Fibroblast of the aortic adventitia (primary cell): Measurements from ENCODE around the gene ZNF593OS. TPM values are rescaled to one million over a fixed set of nuclear protein-coding genes. Genes with fewer than 3 reads are reported as not detected.

Experiments used
- DNase-seq: peaks from one replicate; pipeline ENCODE4 v3.0.0-alpha.2; 2010; ENCODE audit warnings: low read depth
- H3K4me3 ChIP-seq: 2 replicates; pipeline ENCODE4 v1.5.1; 2011; ENCODE audit warnings: low read depth, mild to moderate bottlenecking, control low read depth, low read length, moderate library complexity
- total RNA-seq: library from RNA; depleted of rRNA; stranded (reverse); fragments of >200 nt; gene quantifications from 2 replicates; pipeline ENCODE4 v1.2.3, GENCODE V29; 2012; ENCODE audit warnings: low replicate concordance
- TF ChIP-seq, protein P1 (sequence below): IDR thresholded peaks from 2 replicates; pipeline ENCODE4 v1.5.1; 2011; ENCODE audit warnings: mild to moderate bottlenecking, low read length, control low read depth, inconsistent platforms; ENCODE audit not compliant: insufficient read depth

The ZNF593OS gene
- total RNA-seq, 1 donor: not detected

DNA sequence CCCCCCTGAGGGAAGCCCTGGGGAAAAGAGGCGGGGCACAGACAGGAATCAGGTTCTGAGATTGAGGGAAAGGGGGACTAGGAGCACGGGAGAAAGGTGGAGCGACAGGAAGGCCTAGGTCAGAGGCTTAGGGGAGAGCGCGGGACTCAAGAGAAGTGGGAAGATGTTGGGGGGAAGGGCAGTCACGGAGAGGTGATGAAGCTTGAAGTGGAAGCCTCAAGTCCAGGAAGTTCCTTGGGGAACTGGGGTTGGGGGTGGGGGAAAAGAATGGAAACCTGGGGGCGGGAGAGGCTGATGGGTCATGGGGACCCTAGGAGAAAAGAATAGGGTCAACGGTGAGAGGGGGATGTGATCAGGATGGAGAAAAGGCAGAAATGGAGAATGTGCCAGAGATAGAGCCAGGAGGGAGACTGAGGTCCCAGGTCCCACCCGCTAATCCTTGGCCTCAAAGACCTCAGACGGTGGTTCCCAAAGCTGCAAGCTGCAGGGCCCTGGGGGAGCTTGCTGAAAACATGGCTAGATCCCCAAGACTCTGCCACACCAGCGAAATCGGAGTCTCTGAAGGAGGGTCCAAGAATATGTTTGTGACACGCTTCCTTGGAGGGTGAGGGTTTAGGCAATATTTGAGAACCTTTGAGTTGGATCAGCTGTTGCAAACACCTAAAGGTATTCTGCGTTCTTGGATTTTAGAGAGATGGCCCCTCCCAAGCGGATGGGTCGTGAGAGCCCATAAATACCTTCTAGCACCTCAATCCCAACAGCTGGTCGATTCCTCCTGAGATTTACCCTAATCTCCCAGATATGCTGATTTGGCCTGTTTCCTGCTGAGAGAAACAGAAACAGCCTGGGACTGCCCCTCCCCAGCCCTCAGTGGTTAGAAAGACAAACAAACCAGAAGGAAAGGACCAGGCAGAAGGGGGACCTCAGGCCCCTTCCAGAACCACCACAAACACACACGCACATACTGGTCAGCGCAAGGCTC, 6.5 kb downstream of the ZNF593OS start:
- TF ChIP-seq, protein P1, sequence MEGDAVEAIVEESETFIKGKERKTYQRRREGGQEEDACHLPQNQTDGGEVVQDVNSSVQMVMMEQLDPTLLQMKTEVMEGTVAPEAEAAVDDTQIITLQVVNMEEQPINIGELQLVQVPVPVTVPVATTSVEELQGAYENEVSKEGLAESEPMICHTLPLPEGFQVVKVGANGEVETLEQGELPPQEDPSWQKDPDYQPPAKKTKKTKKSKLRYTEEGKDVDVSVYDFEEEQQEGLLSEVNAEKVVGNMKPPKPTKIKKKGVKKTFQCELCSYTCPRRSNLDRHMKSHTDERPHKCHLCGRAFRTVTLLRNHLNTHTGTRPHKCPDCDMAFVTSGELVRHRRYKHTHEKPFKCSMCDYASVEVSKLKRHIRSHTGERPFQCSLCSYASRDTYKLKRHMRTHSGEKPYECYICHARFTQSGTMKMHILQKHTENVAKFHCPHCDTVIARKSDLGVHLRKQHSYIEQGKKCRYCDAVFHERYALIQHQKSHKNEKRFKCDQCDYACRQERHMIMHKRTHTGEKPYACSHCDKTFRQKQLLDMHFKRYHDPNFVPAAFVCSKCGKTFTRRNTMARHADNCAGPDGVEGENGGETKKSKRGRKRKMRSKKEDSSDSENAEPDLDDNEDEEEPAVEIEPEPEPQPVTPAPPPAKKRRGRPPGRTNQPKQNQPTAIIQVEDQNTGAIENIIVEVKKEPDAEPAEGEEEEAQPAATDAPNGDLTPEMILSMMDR: no peak
- no peak overlapping the region for H3K4me3 ChIP-seq
- no peak for DNase-seq

DNA sequence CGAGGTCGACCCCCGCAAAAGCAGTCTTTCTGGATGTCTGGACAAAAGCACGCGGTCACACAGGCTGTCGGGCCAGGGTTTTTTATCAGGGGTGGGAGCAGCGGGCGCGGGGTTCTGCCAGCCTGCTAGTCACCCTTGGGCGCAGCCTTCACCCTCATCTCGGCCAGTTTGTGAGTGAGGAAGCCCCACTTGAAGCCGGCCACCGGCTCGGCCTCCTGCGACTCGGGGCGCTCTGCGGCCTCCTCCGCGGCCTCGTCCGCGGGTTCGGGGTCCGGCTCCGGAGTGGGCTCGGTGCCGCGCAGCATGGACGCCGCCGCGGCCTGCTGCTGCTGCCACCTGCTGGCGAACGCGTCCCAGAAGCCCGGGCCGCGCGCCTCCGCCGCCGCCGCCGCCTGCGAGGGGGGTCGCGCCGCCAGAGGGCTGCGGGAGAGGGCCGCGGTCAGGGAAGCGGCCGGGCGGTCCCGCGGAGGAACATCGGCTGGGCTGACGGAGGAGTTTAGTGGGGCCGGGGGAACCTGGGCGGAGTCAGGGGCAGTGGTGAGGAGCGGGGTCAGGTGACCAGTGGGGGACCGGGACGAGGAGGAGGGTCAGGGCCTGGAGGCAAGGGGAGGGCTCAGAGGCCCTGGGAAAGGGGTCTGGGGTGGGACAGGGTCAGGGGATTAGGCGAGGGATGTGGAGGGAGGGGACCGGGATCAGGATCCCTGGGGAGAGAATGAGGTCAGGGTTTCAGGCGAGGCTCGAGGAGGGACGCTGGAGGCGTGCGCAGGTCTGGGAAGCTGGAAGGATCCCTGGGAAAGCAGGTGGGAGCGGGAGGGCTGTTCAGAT, 7.4 kb downstream of the ZNF593OS start:
- DNase-seq: no peak
- H3K4me3 ChIP-seq: peak overlapping the region; percentile 55
- TF ChIP-seq, protein P1: peak; percentile 42

DNA sequence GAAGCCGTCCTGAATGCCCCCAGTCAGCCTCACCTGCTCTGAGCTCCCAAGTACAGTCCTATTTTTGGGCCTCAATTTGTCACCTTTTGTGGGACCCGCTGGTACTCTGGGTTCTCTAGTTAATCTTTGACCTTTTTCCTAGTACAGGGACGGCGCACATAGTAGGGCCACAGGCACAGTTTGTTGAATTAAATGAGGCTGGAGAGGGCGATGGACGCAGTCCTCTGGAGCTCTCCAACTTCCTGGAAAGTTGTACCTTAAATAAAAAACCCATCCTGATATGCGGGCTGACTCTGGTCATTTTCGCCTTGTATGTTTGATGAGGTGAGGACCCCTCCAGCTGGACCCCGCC, 8.0 kb downstream of the ZNF593OS start:
- TF ChIP-seq, protein P1: no peak

DNA sequence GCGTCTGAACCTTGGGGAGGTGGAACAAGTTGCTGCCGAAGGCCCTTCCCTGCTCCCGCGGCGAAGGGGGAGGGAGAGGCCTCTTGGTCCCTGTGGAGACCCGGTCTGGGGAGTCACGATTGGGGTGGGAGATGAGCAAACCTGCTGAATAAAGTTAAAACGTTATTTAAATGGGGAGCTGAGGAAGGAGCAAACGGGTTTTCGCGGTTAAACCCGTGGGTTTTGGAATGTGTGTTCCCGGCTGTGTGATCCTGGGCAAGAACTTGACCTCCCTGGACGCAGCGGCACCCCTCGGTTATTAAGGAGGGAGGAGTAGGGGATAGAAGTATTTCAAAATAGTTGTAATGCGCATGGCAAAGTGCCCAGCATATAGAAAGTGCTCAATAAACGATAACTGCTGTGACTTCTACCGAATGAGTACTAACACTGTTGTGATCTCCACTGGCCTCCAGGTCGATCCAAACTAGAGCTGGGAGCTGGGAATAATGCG, 9.4 kb downstream of the ZNF593OS start:
- TF ChIP-seq, protein P1: no peak
- H3K4me3 ChIP-seq: peak overlapping the region; percentile 53
- no peak for DNase-seq

More for the DNA sequence above, 8.0 kb downstream of the ZNF593OS start:
- no peak for DNase-seq
- H3K4me3 ChIP-seq: peak overlapping the region; percentile 49

DNA sequence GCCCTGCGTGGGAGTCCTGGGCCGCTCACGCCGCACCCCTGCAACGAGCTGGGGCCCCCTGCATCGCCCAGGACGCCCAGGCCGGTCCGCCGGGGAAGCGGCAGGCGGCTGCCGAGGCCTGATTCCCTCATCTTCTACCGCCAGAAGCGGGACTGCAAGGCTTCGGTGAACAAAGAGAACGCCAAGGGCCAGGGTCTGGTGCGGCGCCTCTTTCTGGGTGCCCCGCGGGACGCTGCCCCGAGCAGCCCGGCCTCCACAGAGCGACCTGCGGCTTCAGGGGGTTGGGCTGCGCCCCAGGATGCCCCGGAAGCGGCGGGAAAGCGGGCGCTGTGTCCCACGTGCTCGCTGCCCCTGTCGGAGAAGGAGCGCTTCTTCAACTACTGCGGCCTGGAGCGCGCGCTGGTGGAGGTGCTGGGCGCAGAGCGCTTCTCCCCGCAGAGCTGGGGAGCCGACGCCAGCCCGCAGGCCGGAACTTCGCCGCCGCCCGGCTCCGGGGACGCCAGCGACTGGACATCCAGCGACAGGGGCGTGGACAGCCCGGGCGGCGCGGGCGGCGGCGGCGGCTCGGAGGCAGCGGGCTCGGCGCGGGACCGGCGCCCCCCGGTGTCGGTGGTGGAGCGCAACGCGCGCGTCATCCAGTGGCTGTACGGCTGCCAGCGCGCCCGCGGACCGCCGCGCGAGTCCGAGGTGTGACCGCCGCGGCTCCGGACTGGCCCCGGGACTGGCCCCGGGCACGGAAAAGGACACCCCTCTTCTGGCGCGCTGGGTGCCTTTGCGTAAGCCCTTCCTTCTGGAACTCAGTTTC, 10.0 kb downstream of the ZNF593OS start:
- TF ChIP-seq, protein P1: no peak
- H3K4me3 ChIP-seq: peak overlapping the region; percentile 53
- DNase-seq: peak; percentile 30
